WERI-Rb-1 (cell line): ENCODE measurements around the gene ETS2.

ENCODE experiments used
- DNase-seq: peaks from one replicate; pipeline ENCODE4 v3.0.0-alpha.2; 2020
- H3K27ac ChIP-seq: fragments of 250-450 bp; sonication (Bioruptor Pico); 2 replicates; pipeline ENCODE4 v1.5.1; 2020; ENCODE audit warnings: mild to moderate bottlenecking, moderate library complexity
- H3K27me3 ChIP-seq: fragments of 250-450 bp; sonication (Bioruptor Pico); 2 replicates; pipeline ENCODE4 v1.5.1; 2021; ENCODE audit warnings: mild to moderate bottlenecking, low read depth, moderate library complexity; ENCODE audit not compliant: insufficient read depth, severe bottlenecking
- H3K36me3 ChIP-seq: fragments of 250-450 bp; sonication (Bioruptor Pico); 2 replicates; pipeline ENCODE4 v1.5.1; 2020; ENCODE audit warnings: mild to moderate bottlenecking, moderate library complexity
- H3K4me3 ChIP-seq: 2 replicates; pipeline ENCODE4 v1.5.1; 2011; ENCODE audit warnings: low read depth, mild to moderate bottlenecking, control low read depth, low read length
- H3K9me3 ChIP-seq: fragments of 250-450 bp; sonication (Bioruptor Pico); 2 replicates; pipeline ENCODE4 v1.5.1; 2021; ENCODE audit warnings: mild to moderate bottlenecking, moderate library complexity; ENCODE audit not compliant: severe bottlenecking
- CTCF ChIP-seq: IDR thresholded peaks from 2 replicates; pipeline ENCODE4 v1.5.1; 2011; ENCODE audit warnings: low read depth, mild to moderate bottlenecking, control low read depth, inconsistent platforms, low read length

ETS2 gene

GRCh38 chr21:38789275-38789674 lies 16.5 kb upstream of the ETS2 start:
- Histone ChIP-seq H3K27ac (no peak overlapping the region), H3K36me3 (no peaks in the 10 kb centered on the region), H3K27me3 (no peaks in the 10 kb centered on the region), H3K9me3 (no peaks in the 10 kb centered on the region), H3K4me3 (no peak overlapping the region)
- TF ChIP-seq CTCF, result no peak
- no peak for DNase-seq

GRCh38 chr21:38790059-38790458 lies 15.7 kb upstream of the ETS2 start:
- Histone ChIP-seq H3K9me3 (no peaks in the 10 kb centered on the region), H3K4me3 (no peak overlapping the region), H3K36me3 (no peaks in the 10 kb centered on the region), H3K27ac (no peak overlapping the region), H3K27me3 (no peaks in the 10 kb centered on the region)
- DNase-seq, result no peak
- TF ChIP-seq CTCF, result no peak

- H3K27me3 ChIP-seq, result no peaks in the 10 kb centered on the region
- H3K36me3 ChIP-seq, result no peaks in the 10 kb centered on the region
- H3K4me3 ChIP-seq, result no peak overlapping the region
- no peak overlapping the region for H3K27ac ChIP-seq
- no peak for TF ChIP-seq CTCF
- no peak for DNase-seq
- H3K9me3 ChIP-seq, result no peaks in the 10 kb centered on the region
Observed at GRCh38 chr21:38790961-38791360, 14.8 kb upstream of the ETS2 start.

GRCh38 chr21:38792676-38793459 lies 12.9 kb upstream of the ETS2 start:
- no peak for DNase-seq
- no peaks in the 10 kb centered on the region for H3K27me3 ChIP-seq
- no peak for TF ChIP-seq CTCF
- no peaks in the 10 kb centered on the region for H3K36me3 ChIP-seq
- H3K4me3 ChIP-seq, result no peak overlapping the region
- H3K27ac ChIP-seq, result no peak overlapping the region
- no peaks in the 10 kb centered on the region for H3K9me3 ChIP-seq

DNA sequence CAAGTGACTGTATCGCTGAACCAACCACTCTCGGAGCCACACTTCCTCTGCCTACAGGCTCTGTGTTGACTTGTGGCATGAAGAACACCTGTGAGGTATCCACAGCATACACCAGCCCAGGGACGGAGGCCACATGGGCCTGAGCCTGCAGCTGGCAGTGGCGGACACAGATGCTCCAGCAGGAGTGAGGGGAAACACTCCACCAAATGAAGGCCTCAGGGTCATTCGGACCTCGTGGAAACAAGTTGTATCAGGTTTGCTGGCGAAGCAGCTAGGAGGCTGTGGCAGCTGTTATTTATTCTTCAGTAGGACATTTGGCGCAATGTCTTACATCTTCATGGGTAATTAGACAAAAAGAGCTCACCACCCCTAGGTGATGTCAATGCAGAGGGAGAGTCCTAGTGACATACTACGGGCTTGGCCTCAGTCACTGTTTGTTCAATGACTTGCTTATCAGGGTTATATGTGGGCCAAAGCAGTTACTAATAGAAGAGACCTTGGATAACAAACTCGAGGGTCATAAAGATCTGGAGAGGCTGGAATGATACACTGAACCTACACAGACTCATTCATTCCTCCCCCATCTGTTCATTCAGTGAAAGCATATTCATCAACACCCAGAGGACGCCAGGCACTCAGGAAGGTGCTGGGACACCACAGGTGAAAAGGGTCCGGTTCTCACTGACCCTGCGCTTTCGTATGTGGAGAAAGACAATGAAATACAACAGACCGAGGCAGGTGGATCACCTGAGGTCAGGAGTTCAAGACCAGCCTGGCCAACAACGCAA lies 11.6 kb upstream of the ETS2 start:
- no peak for TF ChIP-seq CTCF
- Histone ChIP-seq H3K9me3 (no peaks in the 10 kb centered on the region), H3K36me3 (no peaks in the 10 kb centered on the region), H3K27me3 (no peaks in the 10 kb centered on the region), H3K4me3 (no peak overlapping the region), H3K27ac (no peak overlapping the region)
- DNase-seq, result no peak
